Activated naive CD4-positive, alpha-beta T cell (primary cell): ENCODE measurements around the gene C2.
"Not testable (repeated sequence)": the region's sequence is repeated elsewhere in the genome, so short reads cannot be mapped to it uniquely, and the experiment has no call there.

ENCODE experiments used
- DNase-seq, 4 experiments: peaks; one replicate each; lab custom pipeline; 2025; lab: John Stamatoyannopoulos, UW

The C2 gene

GRCh38 chr6:31956796-31957195, 29.3 kb downstream of the C2 start:
- no peak for DNase-seq

GRCh38 chr6:31958412-31958740, 30.9 kb downstream of the C2 start:
- DNase-seq: no peak

DNA sequence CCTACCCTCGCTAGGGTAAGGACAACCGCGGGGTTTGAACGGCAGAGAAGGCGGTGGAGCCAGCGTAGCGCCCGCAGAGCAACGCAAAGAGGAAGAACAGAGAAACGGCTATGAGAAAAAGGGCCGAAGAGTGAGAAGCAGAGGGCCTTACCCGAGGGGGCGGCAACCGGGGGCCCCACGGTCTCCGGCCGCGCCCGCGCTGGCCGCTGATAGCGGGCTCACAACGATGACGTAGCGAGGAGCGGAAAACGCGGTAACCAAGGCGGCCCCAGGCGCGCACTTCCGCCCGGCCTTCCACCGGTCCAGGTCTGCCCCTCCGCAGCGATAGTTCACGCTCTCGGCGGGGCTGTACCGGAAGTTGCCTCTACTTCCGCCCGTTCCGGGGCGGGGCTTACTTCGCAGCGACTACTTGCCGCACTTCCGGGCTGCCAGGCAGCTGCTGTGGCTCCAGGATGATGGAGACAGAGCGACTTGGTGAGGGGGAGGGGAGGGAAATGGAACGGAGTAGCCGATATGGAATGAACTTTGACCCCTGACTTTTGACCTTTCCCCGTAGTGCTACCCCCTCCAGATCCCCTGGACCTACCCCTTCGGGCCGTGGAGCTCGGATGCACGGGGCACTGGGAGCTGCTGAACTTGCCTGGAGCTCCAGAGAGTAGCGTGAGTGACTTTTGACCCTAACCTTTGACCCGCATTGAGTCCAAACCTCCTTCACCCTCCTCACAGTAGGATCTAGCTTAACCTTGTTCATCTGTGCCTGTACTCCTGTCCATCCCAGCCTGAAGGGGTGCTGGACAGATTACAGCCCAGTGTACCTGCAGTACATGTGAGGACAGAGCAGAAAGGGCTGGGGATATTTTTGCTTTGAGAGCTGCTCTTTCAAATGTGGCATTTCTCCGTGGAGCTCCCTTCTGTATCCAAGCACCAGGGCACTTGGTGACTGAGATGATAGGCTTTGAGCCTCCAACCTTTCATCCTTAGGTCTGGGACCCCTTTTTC, 31.5 kb downstream of the C2 start, which contains the start of the genes NELFE and SKIC2:
Gene NELFE, minus strand, starts transcription at position 231 of the 999 bp plus-strand sequence. CDS start 525 bp downstream, outside the sequence.
Gene SKIC2, plus strand, starts transcription at position 435 of the 999 bp plus-strand sequence. Its CDS starts 18 bp downstream, at position 453.
- peak; percentile 91 to 98 (median 94) for DNase-seq

GRCh38 chr6:31961616-31962015, 34.1 kb downstream of the C2 start:
- no peak for DNase-seq

GRCh38 chr6:31963921-31964320, 36.4 kb downstream of the C2 start:
- DNase-seq: no peak

DNA sequence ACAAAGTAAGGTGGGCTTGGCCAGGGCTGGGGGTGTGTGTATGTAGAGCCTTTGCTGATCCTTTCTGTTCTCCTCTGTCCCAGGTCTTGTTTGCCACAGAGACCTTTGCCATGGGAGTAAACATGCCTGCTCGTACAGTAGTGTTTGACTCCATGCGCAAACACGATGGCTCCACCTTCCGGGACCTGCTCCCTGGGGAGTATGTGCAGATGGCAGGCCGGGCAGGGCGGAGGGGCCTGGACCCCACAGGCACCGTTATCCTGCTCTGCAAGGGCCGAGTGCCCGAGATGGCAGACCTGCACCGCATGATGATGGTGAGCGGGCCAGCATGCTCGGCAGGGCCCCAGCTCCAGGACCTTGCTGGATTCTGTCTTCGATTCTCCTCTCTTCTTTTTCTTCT, 38.2 kb downstream of the C2 start:
- no peak for DNase-seq

GRCh38 chr6:31966506-31966905, 39.0 kb downstream of the C2 start:
- no peak for DNase-seq

- DNase-seq: no peak
These were observed 39.7 kb downstream of the C2 start for GRCh38 chr6:31966997-31967925.

DNA sequence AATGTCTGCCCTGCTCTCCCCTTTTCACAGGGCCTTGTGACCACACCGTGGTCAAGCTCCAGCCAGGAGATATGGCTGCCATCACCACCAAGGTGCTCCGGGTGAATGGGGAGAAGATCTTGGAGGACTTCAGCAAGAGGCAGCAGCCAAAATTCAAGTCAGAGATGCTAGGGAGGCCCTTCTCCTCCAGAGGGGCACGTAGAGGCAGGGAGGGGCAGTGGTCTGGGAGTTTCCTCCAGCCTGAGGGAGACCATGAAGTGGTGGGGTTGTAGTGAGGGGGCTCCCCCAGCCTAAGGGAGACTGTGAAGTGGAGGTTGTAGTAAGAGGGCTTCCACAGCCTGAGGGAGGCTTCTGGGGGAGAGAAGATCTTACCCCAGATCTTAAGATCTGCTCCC, 40.4 kb downstream of the C2 start:
- no peak for DNase-seq

GRCh38 chr6:31968326-31968725, 40.8 kb downstream of the C2 start:
- no peak for DNase-seq

GRCh38 chr6:31968791-31969711, 41.5 kb downstream of the C2 start:
- no peak for DNase-seq

DNA sequence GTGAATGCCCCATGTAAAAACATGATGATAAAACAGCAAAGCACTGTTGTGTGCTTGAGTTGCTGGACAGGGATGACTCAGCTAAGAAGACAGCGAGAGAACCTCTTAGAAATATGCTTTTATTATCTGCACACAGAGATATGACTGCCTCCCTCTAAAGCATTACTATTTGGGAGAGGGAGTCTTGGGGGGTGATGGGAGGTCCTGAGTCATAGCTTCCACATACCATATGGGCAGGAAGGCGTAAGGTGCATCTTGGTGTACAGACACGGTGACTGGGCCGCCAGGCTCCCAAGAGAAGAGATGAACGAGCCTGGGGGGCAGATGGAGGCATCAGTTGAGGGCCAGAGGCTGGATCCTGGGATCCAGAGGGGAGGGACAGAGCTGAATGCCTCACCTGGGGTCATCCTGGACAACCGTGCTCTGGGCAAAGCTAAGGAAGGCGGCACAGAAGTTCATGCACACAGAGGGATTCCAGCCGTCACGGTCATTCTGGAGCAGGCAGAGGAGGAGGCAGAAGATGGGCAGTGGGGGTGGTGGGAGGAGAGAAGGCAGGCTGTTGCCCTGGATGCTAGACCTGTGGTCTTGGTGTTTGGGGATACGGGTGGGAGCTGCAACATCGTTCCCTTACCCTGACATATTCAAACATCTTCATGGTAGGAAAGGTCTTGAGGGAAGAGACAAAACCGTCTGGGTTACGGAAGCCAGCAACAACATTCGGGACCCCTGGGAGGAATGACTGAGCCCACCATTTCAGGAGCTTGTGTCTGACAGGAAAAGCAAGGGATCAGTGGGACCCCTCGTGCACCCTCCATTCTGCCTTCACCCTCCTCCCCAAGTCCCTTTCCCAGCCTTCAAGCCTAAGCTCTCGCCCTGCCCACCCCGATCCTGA, 42.4 kb downstream of the C2 start:
- no peak for DNase-seq

DNA sequence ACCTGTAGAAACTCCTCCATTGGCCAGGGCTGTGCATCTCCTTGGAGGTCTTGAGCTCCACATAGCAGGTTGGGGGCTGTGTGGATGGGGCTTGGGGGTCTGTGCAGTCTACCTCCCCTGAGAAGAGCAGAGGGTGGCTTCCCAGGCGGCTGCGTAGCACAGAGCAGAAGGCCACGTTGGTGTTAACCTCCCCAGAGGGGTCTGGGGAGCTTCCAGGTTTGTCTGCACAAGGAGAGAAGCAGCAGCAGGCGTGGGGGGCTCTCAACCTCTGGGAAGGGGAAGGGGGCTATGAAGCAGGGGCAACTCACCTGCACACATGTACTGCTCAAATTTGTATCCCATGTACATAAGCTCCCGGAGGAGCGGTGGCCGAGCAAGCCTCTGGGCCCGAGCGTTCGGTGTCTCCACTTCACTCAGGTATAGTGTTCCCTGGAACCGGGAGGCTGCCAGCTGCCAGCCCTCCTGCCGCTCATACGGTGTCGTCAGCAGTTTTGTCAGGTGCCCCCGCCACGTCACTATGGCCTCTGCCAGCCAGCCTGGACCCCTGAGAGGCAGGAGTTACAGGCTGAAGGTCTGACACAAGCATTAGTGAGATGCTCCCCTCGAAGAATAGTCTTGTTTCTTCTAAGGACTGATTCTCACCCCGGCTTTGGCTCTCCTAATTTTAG, 43.2 kb downstream of the C2 start:
- DNase-seq: no peak

DNA sequence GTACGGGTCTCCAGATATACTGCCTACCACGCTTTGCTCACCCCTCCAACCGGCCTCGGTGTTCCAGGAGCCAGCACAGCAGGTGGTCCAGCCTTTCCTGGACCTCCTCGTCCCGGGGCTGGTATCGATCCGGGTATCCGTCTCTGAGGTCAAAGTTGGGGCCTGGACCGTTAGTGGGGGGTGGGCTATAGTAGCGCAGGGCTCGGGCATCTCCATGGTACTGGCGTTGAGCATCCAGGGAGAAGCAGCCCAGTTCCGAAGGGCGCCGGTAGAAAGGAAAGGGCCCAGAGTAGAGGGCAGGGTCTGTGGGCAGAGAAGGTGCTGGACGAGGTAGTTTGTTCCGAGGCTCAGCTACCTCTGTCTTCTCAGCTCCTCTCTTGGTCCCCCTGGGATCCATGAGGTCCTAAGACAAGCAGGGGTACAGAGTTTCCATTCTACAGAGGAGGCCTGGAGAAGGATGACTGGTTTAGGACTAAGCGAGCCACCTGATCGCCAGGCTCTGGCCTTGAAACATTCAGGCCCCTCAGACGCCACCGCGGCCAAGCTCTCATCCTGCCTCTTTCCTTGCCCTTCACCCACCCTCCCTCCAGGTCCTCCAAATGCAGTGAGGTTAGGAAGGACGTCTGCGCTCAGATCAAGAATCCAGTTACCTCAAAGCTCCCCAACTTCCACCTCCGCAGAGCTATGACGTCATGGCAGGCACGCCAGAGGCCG, 43.9 kb downstream of the C2 start:
- no peak for DNase-seq

DNA sequence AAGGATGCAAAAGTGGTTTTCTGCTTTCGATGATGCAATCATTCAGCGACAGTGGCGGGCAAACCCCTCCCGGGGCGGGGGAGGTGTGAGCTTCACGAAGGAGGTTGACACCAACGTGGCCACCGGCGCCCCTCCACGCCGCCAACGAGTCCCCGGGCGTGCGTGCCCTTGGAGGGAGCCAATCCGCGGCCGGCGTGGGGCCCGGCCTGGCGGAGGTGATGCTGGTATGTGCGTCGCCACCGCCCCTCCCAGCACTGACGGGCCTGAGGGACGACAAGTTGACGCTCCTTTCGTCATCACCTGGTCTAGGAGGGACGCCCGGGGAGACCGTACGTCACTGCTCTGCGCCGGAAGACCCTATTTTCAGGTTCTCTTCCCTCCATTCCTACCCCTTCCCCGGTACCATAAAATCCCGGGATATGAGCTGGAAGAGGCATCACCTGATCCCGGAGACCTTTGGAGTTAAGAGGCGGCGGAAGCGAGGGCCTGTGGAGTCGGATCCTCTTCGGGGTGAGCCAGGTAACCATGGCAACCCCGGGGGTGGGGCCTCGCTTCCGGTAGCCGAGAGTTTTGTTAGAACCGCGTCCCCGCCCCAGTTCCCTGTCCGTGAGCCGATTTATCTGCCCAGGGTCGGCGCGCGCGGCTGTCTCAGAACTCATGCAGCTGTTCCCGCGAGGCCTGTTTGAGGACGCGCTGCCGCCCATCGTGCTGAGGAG, 44.6 kb downstream of the C2 start, which contains the start of gene DXO:
Gene DXO, minus strand, starts transcription at position 146 of the 716 bp plus-strand sequence. CDS start 463 bp downstream, outside the sequence.
- peak; percentile 93 to 98 (median 95) for DNase-seq

DNA sequence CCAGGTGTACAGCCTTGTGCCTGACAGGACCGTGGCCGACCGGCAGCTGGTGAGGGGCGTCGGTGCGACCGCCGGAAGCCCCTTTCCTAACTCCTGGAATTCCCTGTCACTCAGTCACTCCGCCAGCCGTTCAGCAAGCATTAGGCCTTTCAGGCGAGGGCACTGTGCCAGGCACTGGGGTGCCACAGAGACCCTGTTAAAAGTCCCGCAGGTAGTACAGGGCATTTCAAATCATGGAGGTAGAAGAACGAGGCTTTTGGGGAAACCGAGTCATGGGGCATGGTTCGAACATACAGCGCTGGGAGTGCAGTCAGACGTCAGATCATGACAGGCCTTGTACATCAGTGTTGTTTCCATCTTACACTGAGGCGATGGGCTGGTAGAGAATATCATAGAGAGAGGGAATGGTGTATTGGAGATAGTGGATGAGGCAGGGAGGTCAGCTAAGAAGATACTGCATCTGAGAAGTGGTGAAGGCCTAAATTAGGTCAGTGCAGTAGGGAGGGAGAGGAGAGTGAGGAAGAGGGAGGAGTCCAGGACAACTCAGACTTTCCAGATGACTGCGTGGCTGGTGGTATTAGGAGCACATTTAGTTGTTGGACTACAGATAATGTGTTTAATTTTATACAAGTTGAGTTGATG, 45.3 kb downstream of the C2 start:
- no peak for DNase-seq

DNA sequence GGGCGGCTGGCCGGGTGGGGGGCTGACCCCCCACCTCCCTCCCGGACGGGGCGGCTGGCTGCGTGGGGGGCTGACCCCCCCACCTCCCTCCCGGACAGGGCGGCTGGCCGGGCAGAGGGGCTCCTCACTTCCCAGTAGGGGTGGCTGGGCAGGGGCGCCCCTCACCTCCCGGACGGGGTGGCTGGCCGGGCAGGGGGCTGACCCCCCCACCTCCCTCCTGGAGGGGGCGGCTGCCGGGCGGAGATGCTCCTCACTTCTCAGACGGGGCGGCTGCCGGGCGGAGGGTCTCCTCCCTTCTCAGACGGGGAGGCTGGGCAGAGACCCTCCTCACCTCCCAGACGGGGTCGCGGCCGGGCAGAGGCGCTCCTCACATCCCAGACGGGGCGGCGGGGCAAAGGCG, 48.5 kb downstream of the C2 start:
- not testable (repeated sequence) for DNase-seq
